Neural progenitor cell (in vitro differentiated cells): ENCODE data around the gene CUBN. TPM values are rescaled to one million over a fixed set of nuclear protein-coding genes. Genes with fewer than 3 reads are reported as not detected.
A peak's percentile ranks its signal among the peaks of the same experiment; 100 is the strongest.

Experiments used
- DNase-seq: peaks from one replicate; pipeline ENCODE4 v3.0.0-alpha.2; 2016; ENCODE audit warnings: low spot score
- H2AFZ ChIP-seq: fragments of 200-600 bp; sonication (generic); replicated peaks from 2 replicates; pipeline ENCODE4 v1.6.1; 2016; ENCODE audit warnings: antibody characterized with exemption
- H3F3A ChIP-seq: fragments of 200-600 bp; sonication (generic); 2 replicates; pipeline ENCODE4 v1.6.1; 2016; ENCODE audit warnings: antibody characterized with exemption, low read depth
- H3K27ac ChIP-seq: fragments of 200-600 bp; sonication (generic); 2 replicates; pipeline ENCODE4 v1.5.1; 2016; ENCODE audit warnings: mild to moderate bottlenecking
- H3K27me3 ChIP-seq: fragments of 200-600 bp; sonication (generic); 2 replicates; pipeline ENCODE4 v1.6.1; 2016; ENCODE audit warnings: mild to moderate bottlenecking, moderate library complexity
- H3K36me3 ChIP-seq: fragments of 200-600 bp; sonication (generic); 2 replicates; pipeline ENCODE4 v1.5.1; 2016
- H3K4me1 ChIP-seq: fragments of 200-600 bp; sonication (generic); 2 replicates; pipeline ENCODE4 v1.6.1; 2016; ENCODE audit warnings: mixed run types
- H3K4me2 ChIP-seq: fragments of 200-600 bp; sonication (generic); 2 replicates; pipeline ENCODE4 v1.6.1; 2016
- H3K4me3 ChIP-seq: fragments of 200-600 bp; sonication (generic); 2 replicates; pipeline ENCODE4 v1.5.1; 2016
- H3K79me2 ChIP-seq: fragments of 200-600 bp; sonication (generic); 2 replicates; pipeline ENCODE4 v1.6.1; 2016; ENCODE audit warnings: low read depth
- H3K9ac ChIP-seq: fragments of 200-600 bp; sonication (generic); 2 replicates; pipeline ENCODE4 v1.6.1; 2016
- H3K9me3 ChIP-seq: fragments of 200-600 bp; sonication (generic); 2 replicates; pipeline ENCODE4 v1.5.1; 2016; ENCODE audit warnings: low read depth
- H4K20me1 ChIP-seq: fragments of 200-600 bp; sonication (generic); 2 replicates; pipeline ENCODE4 v1.6.1; 2016; ENCODE audit warnings: low read depth
- H3K27ac Mint-ChIP-seq: 3 replicates; pipeline ENCODE4 v1.8.0; 2021; ENCODE audit warnings: mixed read lengths
- H3K27me3 Mint-ChIP-seq: 2 replicates; pipeline ENCODE4 v1.8.0; 2022; ENCODE audit warnings: low read depth, mild to moderate bottlenecking, inconsistent platforms, moderate library complexity, mixed read lengths; ENCODE audit not compliant: insufficient read depth
- H3K36me3 Mint-ChIP-seq: 3 replicates; pipeline ENCODE4 v1.8.0; 2021; ENCODE audit warnings: mixed read lengths
- H3K4me1 Mint-ChIP-seq: 3 replicates; pipeline ENCODE4 v1.8.0; 2021; ENCODE audit warnings: mixed read lengths
- H3K4me3 Mint-ChIP-seq: 3 replicates; pipeline ENCODE4 v1.8.0; 2021; ENCODE audit warnings: mild to moderate bottlenecking, moderate library complexity, mixed read lengths
- H3K9me3 Mint-ChIP-seq: 3 replicates; pipeline ENCODE4 v1.8.0; 2020; ENCODE audit warnings: mixed read lengths
- CTCF ChIP-seq: fragments of 200-600 bp; sonication (generic); IDR thresholded peaks from 2 replicates; pipeline ENCODE4 v1.5.1; 2017; ENCODE audit warnings: antibody characterized with exemption, mild to moderate bottlenecking
- EZH2 ChIP-seq: fragments of 200-600 bp; sonication (generic); IDR thresholded peaks from 2 replicates; pipeline ENCODE4 v1.6.1; 2017; ENCODE audit warnings: antibody characterized with exemption, mild to moderate bottlenecking, moderate library complexity
- EZH2phosphoT487 ChIP-seq: fragments of 200-600 bp; sonication (generic); IDR thresholded peaks from 2 replicates; pipeline ENCODE4 v1.6.1; 2017; ENCODE audit warnings: antibody characterized with exemption
- total RNA-seq: library from RNA; depleted of rRNA; stranded (reverse); fragments of >200 nt; gene quantifications from 2 replicates; pipeline ENCODE4 v1.2.3, GENCODE V29; 2015; ENCODE audit warnings: low replicate concordance

CUBN gene
- total RNA-seq, 1 donor from 2014 or later, result 2.2 TPM

- H3K4me1 ChIP-seq, result peaks cover 12% of the 10 kb centered on the region
- Mint-ChIP-seq H3K4me1 (peaks cover 56% of the 10 kb centered on the region), H3K27me3 (peaks cover 3% of the 10 kb centered on the region), H3K9me3 (peaks cover 15% of the 10 kb centered on the region), H3K36me3 (peaks cover 16% of the 10 kb centered on the region), H3K4me3 (peak overlapping the region; percentile 59), H3K27ac (peak overlapping the region; percentile 91)
- H3K27me3 ChIP-seq, result no peaks in the 10 kb centered on the region
- no peaks in the 10 kb centered on the region for H3K36me3 ChIP-seq
- no peaks in the 10 kb centered on the region for H3K9me3 ChIP-seq
- H3K27ac ChIP-seq, result no peak overlapping the region
- no peaks in the 10 kb centered on the region for H3F3A ChIP-seq
- no peaks in the 10 kb centered on the region for H3K79me2 ChIP-seq
- peak overlapping the region; percentile 46 for H3K4me2 ChIP-seq
- no peak overlapping the region for H2AFZ ChIP-seq
- peak overlapping the region; percentile 8 for H3K4me3 ChIP-seq
- no peaks in the 10 kb centered on the region for H4K20me1 ChIP-seq
- no peak overlapping the region for H3K9ac ChIP-seq
- TF ChIP-seq EZH2 (no peak), CTCF (no peak), EZH2phosphoT487 (no peak)
- DNase-seq, result peak; percentile 75
Observed at GRCh38 chr10:16929069-16929468, 200.5 kb downstream of the CUBN start.

- peaks cover 49% of the 10 kb centered on the region for H3K4me1 Mint-ChIP-seq
- Histone ChIP-seq H3K9me3 (no peaks in the 10 kb centered on the region), H3K27me3 (no peaks in the 10 kb centered on the region), H2AFZ (no peak overlapping the region), H3K4me3 (no peak overlapping the region), H3K36me3 (no peaks in the 10 kb centered on the region), H3K9ac (no peak overlapping the region), H3K79me2 (no peaks in the 10 kb centered on the region), H4K20me1 (no peaks in the 10 kb centered on the region), H3F3A (no peaks in the 10 kb centered on the region), H3K27ac (no peak overlapping the region), H3K4me2 (no peak overlapping the region), H3K4me1 (peaks cover 12% of the 10 kb centered on the region)
- no peak overlapping the region for H3K4me3 Mint-ChIP-seq
- H3K9me3 Mint-ChIP-seq, result peaks cover 7% of the 10 kb centered on the region
- H3K27ac Mint-ChIP-seq, result peak overlapping the region; percentile 52
- peaks cover 12% of the 10 kb centered on the region for H3K36me3 Mint-ChIP-seq
- H3K27me3 Mint-ChIP-seq, result peaks cover 3% of the 10 kb centered on the region
- TF ChIP-seq EZH2phosphoT487 (no peak), EZH2 (no peak), CTCF (no peak)
- no peak for DNase-seq
Observed at GRCh38 chr10:16927546-16927945, 202.1 kb downstream of the CUBN start.

GRCh38 chr10:16923726-16924125 lies 205.9 kb downstream of the CUBN start:
- peaks cover 7% of the 10 kb centered on the region for H3K9me3 Mint-ChIP-seq
- H3K36me3 Mint-ChIP-seq, result peaks cover 8% of the 10 kb centered on the region
- H3K4me3 Mint-ChIP-seq, result no peak overlapping the region
- no peak overlapping the region for H3K27ac Mint-ChIP-seq
- H3K79me2 ChIP-seq, result no peaks in the 10 kb centered on the region
- no peaks in the 10 kb centered on the region for H3K27me3 Mint-ChIP-seq
- H3K9me3 ChIP-seq, result no peaks in the 10 kb centered on the region
- no peaks in the 10 kb centered on the region for H3F3A ChIP-seq
- peaks cover 3% of the 10 kb centered on the region for H3K4me1 ChIP-seq
- H3K27ac ChIP-seq, result no peak overlapping the region
- no peaks in the 10 kb centered on the region for H4K20me1 ChIP-seq
- H2AFZ ChIP-seq, result no peak overlapping the region
- no peak for TF ChIP-seq CTCF
- H3K4me3 ChIP-seq, result no peak overlapping the region
- H3K27me3 ChIP-seq, result no peaks in the 10 kb centered on the region
- no peak overlapping the region for H3K9ac ChIP-seq
- H3K36me3 ChIP-seq, result no peaks in the 10 kb centered on the region
- no peak overlapping the region for H3K4me2 ChIP-seq
- peaks cover 23% of the 10 kb centered on the region for H3K4me1 Mint-ChIP-seq
- DNase-seq, result no peak

- Histone ChIP-seq H3K36me3 (no peaks in the 10 kb centered on the region), H3K9me3 (no peaks in the 10 kb centered on the region), H3K27me3 (no peaks in the 10 kb centered on the region), H3K79me2 (no peaks in the 10 kb centered on the region), H3K27ac (no peak overlapping the region), H3K4me2 (no peak overlapping the region), H3K9ac (no peak overlapping the region), H2AFZ (no peak overlapping the region), H3F3A (no peaks in the 10 kb centered on the region), H3K4me3 (no peak overlapping the region), H4K20me1 (no peaks in the 10 kb centered on the region), H3K4me1 (no peaks in the 10 kb centered on the region)
- Mint-ChIP-seq H3K4me3 (no peak overlapping the region), H3K27ac (no peak overlapping the region), H3K27me3 (no peaks in the 10 kb centered on the region), H3K36me3 (peaks cover 8% of the 10 kb centered on the region), H3K4me1 (peaks cover 20% of the 10 kb centered on the region), H3K9me3 (peaks cover 8% of the 10 kb centered on the region)
- no peak for DNase-seq
- TF ChIP-seq CTCF, result no peak
- no peak for TF ChIP-seq EZH2phosphoT487
- TF ChIP-seq EZH2, result no peak
Observed at GRCh38 chr10:16923309-16923708, 206.3 kb downstream of the CUBN start.
